Peyer's patch (tissue), 4 donors: ENCODE results near the gene XRCC1.
"Not testable (repeated sequence)": the region's sequence is repeated elsewhere in the genome, so short reads cannot be mapped to it uniquely, and the experiment has no call there.

Experiments used
- CTCF ChIP-seq, 6 experiments: fragments of 450-650 bp in 4 of 6; fragments of 200-600 bp in 2 of 6; sonication (generic) in 1 of 6; IDR thresholded peaks; one replicate each; pipeline ENCODE4 v1.5.1; 2017 to 2019; ENCODE audit warnings: antibody characterized with exemption in 6 of 6, mild to moderate bottlenecking in 3 of 6, moderate library complexity in 1 of 6
- POLR2A ChIP-seq, 2 donors: fragments of 450-650 bp; IDR thresholded peaks; one replicate each; pipeline ENCODE4 v1.5.1; 2017; ENCODE audit warnings: antibody characterized with exemption in 2 of 2, mild to moderate bottlenecking in 2 of 2, moderate library complexity in 2 of 2

- TF ChIP-seq POLR2A, CTCF (IDR thresholded peaks at IDR 0.05): not testable (repeated sequence)
Measured at GRCh38 chr19:43587029-43587428, 11.7 kb upstream of the XRCC1 start.
